ENCODE data around the gene ANKS1B.
"Not testable (repeated sequence)": the region's sequence is repeated elsewhere in the genome, so short reads cannot be mapped to it uniquely, and the experiment has no call there.

ANKS1B gene

DNA sequence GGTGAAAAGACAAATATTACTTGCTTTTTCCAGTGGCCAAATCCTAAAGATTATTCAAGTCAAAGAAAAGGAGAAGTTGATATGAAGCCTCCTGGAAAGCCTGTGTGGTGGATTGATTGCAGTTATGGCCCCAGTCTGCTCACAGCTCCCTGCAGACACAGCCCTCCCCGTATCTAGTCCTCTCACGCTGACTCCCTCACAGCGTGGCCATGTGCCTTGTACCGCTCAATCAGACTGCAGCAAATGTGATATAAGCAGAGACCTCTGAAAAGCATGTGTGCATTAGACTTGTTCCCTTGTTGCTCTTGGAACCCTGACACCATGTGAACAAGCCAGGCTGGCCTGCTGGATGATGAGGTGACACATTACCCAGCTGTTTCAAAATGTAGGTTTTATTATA is 735.2 kb downstream of the ANKS1B start:
- no peak for DNase-seq

- not testable (repeated sequence) for DNase-seq
Measured at GRCh38 chr12:99237907-99238538, 746.7 kb downstream of the ANKS1B start.

DNA sequence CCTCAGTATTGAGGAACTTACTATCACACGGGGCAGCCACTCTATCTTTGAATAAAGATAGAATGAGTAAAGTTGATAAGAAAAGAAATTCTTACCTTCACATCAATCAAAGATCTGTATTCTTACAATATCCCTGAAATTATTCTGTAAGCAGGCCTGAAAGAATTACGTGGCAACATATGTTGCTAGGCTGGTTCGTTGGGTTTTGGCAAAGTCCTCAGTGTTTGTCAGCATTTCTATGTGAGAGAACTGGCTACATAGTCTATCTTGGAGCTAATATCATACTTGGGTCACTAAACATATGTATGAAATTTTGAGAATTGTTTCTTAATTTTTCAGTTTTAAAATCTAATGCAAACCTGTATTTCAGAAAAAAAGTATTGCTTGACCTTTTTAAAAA is 749.4 kb downstream of the ANKS1B start:
- no peak for DNase-seq

- DNase-seq, result no peak
Measured at GRCh38 chr12:99234702-99235101, 750.0 kb downstream of the ANKS1B start.

DNA sequence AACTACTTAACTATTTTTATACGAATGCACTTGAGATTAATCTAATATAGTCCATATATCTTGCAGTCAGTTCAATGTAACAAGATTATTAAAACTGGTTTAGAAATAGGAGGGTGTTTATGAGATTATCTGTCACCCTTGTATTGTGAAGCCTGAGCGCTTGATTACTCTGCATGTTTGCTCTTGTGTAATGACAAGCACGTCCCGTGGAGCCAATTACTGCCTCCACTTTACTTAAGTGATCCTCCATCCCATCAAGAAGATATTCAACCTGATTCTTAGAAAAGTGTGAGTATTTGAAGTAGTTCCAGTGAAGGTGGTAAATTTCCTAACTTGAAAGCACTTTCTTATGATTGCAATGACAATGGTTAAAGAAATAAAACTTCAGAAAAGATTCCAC is 752.4 kb downstream of the ANKS1B start:
- no peak for DNase-seq

DNA sequence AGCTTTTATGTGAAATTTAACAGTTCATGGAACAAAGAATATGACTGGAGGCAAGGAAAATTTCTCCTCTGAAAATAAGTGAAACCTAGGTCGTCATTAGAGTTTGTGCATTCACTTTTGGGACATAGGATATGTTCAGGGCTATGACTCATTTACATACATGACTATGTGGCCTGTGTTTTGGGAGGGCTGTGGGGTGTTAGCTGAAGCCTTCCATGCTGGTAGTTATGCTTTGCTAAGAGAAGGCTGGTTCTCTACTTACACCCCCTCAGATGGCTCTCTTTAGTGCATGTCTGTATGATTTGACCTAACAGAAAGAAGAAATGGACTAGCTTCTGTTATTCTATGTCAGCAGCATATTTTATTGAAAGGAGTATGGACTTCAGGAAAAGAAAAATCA is 753.7 kb downstream of the ANKS1B start:
- DNase-seq, result no peak

- no peak for DNase-seq
Measured at GRCh38 chr12:99224237-99224636, 760.5 kb downstream of the ANKS1B start.

- DNase-seq, result no peak
Measured at GRCh38 chr12:99223579-99223978, 761.2 kb downstream of the ANKS1B start.

GRCh38 chr12:99213047-99213446 is 771.7 kb downstream of the ANKS1B start:
- DNase-seq, result no peak

GRCh38 chr12:99212275-99212674 is 772.5 kb downstream of the ANKS1B start:
- no peak for DNase-seq

DNA sequence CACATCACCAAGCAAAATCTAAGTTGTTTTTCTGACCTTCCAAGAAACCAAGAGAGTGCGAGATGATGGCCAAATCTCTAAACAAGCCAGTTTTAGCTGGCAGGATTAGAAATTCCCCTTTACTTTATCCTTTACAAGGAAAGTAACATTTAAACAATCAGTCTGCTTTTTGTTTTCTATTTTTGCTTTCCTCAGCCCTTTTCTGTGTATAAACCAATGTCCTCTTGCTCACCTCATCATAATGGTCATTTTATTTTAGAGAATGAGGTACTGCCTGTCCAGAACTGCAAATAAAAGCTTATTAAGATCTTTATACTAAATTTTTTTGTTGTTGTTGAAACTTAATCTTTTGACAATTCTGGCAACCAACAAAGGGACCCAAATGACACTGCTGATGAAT is 779.6 kb downstream of the ANKS1B start:
- DNase-seq, result no peak

- no peak for DNase-seq
Measured at GRCh38 chr12:99201906-99202645, 782.7 kb downstream of the ANKS1B start.

GRCh38 chr12:99200711-99201384 is 783.9 kb downstream of the ANKS1B start:
- no peak for DNase-seq

DNA sequence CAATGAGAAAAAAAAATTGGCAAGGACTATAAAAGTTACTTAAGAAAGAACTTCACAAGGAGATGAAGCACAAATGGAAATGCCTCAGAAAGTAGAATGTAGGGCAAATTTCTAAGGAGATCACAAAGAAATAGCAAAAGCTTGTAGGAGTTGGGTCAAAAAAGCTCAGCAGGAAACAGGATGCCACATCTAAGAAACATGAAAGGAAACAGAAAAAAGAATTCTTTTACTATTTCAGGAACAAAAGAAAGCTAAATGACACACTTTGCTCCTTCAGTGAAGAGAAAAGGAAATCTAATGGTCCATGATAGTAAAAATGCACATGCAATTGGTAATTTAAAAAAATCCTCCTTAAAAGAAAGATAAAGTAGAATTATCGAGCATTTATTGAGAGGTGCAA is 789.3 kb downstream of the ANKS1B start:
- no peak for DNase-seq

DNA sequence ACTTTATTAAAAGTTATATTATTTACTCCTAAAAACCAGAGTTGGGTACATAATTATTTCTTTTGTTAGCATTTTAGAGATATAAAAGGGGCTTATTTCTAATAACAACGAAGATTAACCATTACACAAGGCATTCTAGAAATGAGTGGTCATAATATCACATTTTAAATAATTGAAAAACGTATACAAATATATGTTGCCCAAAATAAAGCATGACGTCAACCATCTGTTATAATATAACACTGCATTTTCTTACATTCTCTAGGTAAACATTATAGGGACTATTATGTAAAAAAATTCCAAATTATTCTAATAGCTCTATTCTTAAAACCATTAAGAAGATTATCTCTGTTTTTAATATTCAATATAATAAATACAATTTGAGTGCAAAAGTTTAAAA is 792.2 kb downstream of the ANKS1B start:
- no peak for DNase-seq

DNA sequence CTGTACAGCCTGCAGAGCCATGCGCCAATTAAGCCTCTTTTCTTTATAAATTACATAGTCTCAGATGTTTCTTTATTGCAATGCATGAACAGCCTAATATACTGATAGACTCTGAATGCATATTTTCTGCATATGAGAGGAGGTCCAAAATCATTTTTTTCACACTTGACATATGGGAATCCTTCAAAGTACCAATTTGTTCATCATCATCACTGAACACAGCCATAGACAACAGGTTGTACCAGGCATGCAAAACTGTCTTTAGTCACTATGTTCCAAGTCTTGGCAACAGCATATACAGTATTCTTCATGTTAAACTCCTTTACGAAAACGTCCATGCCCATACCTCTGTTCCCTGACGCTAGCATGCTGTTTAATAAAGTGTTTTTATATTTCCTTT is 807.9 kb downstream of the ANKS1B start:
- no peak for DNase-seq

DNA sequence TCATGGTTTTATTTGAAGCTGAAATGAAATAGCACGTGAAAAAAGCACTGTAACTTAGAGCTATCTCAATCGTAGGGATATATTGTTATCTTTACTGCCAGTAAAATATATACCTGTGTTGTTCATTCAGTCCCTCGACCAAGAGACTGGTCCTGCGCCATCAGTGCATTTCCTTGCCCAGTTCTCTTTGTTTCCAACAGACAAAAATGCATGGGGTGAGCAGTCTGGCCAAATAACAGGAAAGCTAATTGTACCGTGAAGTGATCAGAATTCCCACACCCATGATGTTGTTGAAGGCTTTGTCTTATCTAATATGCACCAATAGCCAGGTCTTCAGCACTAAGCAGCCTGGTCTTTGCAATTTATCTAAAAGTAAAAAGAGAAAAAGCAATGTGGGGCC is 814.3 kb downstream of the ANKS1B start:
- DNase-seq, result no peak

DNA sequence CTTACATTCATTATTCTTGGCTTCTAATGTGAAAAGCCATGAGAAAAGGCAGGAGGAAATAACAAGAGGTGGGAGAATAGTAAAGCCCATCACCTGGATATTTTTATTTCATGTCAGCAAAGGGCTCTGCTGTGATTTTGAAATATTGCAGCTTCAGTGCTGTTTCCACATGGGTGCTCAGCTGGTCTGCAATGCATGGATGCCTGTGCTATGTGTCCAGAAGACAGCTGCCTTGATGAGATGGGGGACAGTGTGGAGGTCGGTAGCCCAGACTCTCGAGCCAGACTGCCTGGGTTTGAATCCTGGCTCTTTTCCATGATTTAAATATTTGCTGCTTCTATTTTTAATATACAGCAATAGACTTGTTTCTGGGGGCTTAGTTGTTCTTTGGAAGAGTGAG is 814.7 kb downstream of the ANKS1B start:
- no peak for DNase-seq

- DNase-seq, result no peak
Measured at GRCh38 chr12:99157946-99158345, 826.8 kb downstream of the ANKS1B start.

DNA sequence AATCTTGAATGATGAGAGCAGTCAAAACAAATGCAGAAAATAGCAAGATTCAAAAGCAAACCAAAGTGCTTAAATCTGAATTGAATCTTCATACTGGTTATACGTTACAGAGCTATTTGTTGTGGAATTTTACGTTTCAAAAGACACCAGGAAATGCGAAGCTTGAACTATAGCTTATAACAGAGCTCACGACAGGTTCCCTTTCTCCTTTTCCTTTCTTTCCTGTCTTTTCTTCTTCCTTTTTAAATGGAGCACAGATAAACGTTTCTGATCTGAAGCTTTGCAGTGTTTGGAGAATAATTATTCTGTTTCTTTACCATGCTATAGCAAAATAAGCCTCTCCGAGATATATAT is 829.8 kb downstream of the ANKS1B start:
- no peak for DNase-seq

DNA sequence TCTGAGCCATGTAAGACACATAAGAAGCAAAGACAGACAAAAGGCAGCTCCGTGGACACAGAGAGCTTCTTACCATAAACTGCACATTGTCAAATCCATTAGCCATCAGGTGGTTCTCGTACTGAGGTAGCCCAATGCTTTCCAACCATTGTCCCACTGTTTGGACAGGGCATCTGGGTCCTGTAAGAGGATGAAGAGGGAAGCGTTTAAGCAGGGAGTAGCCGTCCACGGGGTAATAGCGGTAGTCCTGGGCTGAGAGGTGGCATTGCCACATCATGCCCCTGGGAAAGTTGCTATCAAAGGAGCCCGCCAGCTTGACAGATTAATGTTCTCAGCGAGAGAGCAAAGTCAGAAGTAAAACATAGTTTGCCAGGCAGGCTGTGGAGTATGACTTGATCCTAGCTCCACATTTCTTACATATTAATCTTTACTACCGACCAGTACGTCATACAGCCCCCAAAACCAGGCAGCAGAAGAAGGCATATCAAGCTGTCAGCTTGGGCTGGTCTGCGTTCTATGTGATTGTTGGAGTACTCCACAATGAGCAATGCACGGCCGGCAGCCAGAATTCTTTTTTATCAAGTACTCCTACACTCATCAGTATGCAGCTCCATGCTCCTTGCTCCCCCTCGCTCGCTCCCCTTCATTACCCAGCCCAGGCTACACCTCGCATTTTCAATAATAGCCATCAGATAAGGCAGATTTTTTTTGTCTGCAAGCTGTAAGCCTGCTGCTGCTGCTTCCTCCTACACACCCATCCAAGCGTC is 830.3 kb downstream of the ANKS1B start:
- DNase-seq, result no peak

DNA sequence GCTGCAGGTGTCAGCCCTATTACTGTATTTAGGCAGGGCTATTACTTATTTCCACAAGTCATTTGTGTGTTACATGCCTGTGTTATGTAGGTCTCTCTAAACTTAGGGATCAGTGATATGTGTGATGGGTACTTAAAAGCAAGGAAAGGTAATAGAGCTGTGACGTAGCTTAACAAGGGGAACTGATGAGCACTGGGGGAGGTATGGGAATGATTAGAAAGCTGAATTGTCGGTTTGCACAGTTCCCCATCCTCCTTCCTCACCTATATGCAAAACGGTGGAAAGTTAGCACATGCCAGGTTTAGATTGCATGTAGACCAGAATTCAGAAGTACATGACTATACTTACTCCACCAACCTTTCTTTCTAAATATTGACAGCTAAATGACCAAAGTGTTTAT is 831.4 kb downstream of the ANKS1B start:
- DNase-seq, result no peak

DNA sequence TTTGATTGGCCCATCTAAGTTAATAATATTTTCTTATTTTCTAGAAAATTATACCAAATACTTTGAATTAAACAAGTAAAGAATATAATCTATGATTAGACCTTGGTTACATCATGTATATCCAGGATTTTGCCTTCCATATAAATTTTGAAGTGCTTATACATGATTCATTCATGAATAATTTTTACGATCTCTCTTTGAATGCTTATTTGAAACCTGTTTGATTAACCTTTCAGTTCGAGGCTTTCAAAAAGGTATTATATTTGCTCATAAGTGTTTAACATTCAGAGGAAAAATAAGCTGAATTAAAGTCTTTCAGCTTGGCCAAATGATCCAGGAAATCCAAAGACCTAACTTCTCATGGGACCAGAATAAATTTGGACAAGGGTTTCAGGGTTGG is 832.4 kb downstream of the ANKS1B start:
- no peak for DNase-seq

- DNase-seq, result no peak
Measured at GRCh38 chr12:99151744-99152143, 833.0 kb downstream of the ANKS1B start.
